HG03280 (cell line): ENCODE data around the gene C12orf43.
"Not testable (repeated sequence)": the region's sequence is repeated elsewhere in the genome, so short reads cannot be mapped to it uniquely, and the experiment has no call there.

Experiments
- ATAC-seq: cut with Tn5 transposase; IDR thresholded peaks from one replicate; pipeline ENCODE4 v1.9.1; 2021; ENCODE audit warnings: mild to moderate bottlenecking, moderate library complexity; ENCODE audit not compliant: unreplicated experiment

The C12orf43 gene, protein sequence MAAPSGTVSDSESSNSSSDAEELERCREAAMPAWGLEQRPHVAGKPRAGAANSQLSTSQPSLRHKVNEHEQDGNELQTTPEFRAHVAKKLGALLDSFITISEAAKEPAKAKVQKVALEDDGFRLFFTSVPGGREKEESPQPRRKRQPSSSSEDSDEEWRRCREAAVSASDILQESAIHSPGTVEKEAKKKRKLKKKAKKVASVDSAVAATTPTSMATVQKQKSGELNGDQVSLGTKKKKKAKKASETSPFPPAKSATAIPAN

DNA sequence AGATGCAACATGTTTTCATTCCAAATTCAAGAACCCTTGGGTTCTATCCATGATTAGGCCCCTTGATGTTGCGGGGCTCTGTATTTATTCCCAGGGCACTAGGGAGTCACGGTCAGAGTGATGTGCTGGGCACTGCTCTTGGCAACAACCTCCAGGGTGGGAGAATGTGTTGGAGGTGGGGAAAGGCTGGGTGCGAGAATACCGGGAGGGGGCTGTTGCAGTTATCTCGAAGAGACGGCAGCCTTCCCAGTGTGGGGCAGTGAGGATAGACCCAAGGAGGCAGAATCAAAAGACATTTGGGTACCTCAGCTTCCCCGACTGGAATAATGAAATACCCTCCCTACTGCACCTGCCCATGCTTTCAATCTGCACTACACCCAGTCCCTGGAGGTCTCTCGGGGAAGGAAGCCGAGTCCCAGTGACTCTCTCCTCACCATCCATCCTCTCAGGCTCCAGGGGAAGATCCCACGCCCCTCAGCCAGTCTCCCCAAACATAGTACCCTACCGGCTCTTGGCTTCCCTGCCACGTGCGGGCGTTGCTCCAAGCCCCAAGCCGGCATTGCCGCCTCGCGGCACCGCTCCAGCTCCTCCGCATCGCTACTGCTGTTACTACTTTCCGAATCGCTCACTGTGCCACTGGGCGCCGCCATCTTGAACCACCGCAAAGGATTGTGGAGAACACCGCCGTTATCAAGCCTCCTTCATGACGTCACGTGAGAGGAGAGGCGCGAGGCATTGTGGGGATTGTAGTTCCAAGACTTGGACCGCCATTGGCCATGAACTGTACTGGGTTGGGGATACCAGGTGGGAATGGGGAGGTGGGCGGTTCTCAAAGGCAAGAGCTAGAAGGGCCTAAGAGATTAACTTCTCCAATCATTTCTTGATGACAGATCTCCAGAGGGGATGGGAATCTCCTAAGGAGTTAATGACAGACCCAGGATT, at the start of gene C12orf43:
Gene C12orf43, minus strand, starts transcription at position 663 of the 942 bp plus-strand sequence. Its CDS starts 13 bp downstream, at position 650.
- peak; percentile 98 for ATAC-seq

DNA sequence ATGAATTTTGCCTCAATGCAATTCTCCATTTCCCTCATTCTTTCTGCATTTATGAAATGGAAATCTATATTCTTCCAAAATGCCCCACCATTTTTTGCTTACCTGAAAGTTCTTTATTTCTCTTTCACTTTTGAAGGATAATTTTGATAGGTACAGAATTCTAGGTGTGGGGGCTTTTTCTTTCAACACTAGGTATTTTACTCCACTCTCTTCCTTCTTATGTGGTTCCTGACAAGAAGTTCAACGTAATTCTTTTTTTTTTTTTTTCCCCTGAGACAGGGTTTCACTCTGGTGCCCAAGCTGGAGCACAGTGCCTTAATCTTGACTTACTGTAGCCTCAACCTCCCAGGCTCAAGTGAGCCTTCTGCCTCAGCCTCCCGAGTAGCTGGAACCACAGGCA, 49.1 kb upstream of the C12orf43 start:
- ATAC-seq = no peak

DNA sequence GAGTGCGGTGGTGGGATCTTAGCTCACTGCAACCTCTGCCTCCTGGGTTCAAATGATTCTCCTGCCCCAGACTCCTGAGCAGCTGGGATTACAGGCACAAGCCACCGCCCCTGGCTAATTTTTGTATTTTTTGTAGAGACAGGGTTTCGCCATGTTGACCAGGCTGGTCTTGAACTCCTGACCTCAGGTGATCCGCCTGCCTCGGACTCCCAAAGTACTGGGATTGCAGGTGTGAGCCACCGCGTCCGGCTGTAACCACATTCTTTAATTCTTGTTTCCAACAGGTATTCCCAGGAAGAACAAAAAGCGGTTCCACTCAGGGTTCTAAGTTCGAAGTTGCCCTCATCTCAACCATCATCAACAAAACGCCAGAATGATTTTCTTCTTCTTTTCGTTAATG, 48.3 kb upstream of the C12orf43 start:
- not testable (repeated sequence) for ATAC-seq

DNA sequence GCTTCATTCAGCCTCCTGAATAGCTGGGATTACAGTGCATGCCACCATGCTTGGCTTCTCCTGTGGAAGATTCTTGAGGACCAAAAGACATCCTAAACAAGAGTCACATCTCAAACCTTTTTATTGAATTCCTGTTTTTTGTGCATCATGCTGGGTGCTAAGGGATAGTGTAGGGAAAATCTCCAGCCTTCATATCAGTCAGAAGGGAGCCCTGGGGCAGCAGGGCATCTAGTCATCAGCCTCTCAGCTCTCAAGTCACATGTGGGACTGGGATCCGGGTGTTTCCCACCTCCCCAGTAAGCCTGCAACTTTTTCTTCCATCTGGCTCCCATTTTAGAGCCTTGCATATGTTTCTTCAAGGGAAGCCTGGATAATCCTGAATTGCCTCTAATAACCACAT, 47.8 kb upstream of the C12orf43 start:
- ATAC-seq = no peak

DNA sequence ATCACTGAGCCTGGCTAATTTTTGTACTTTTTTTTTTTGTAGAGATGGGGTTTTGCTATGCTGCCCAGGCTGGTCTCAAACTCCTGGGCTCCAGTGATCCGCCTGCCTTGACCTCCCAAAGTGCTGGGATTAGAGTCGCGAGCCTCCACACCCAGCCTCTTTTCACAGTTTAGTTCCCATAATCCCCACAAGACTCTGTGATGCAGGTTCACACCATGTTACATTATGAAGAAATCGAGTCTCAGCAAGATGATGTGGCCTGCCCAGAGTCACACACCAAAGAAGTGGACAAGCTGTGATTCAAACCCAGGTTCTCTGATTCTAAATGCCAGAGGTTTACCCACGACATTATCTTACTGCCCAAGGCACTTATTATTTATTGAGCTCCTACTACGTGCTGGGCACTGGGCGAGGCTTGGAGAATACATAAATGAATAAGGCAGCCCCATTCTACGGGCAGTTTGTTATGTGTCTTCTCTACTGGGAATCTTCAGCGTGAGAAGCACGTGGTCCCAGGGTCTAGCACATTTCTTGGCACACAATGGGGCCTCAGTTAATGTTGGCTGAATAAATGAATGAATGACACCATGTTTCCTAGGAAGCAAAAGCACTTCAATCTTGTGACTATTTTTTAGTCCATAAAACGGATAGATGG, 46.2 kb upstream of the C12orf43 start:
- no peak for ATAC-seq

DNA sequence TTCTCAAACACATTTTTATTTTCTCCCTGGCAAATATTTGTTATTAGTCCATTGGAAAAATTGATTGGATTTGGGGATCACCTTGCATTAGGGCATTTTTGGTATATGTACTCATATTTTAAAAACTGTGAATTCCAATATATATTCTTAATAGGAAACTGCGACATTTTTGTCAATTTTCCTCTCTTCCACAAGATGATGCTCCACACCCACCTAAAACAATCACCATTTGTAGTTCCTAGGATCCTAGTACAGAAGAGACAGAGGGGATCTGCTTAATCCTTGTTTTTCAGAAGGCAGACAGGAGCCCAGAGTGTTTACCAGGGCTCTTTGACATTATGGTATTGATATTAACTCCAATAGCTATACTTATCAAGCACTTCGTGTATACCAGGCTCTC, 45.5 kb upstream of the C12orf43 start:
- no peak for ATAC-seq

DNA sequence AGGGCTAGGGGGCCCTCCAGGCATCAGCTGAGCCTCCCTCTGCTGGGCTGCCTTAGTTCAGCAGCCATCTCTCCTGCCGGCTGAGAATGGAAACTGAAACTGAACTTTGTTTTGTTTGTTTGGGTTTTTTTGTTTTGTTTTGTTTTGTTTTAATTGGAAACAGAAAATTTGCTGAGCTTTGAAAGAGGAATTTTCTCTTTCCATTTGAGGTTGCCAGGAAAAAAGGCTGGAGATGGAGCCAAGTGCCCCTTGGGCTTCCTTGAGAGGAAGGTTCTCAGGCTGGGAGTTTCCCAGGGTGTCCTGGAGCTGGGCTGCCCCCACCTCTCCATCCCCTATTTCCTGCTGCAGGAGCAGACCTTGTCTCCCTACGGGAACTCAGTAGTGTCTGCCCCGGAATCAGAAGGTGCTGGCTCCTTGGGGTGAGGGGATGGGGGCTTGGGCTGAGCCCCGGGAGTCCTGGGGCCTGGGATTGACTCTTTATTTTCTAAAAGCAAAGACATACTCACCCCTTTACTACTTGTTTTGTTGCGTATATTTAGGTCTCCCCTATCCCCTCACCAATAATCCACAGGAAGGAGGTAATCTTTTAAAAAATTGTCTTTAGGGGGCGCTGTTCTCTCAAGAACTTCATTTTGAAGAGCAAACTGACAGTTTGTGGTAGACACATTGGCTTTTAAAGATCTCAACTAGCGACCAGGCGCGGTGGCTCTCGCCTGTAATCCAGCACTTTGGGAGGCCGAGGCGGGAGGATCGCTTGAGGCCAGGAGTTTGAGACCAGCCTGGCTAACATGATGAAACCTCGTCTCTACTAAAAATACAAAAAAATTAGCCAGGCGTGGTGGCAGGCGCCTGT, 44.1 kb upstream of the C12orf43 start:
- peak; percentile 83 for ATAC-seq

DNA sequence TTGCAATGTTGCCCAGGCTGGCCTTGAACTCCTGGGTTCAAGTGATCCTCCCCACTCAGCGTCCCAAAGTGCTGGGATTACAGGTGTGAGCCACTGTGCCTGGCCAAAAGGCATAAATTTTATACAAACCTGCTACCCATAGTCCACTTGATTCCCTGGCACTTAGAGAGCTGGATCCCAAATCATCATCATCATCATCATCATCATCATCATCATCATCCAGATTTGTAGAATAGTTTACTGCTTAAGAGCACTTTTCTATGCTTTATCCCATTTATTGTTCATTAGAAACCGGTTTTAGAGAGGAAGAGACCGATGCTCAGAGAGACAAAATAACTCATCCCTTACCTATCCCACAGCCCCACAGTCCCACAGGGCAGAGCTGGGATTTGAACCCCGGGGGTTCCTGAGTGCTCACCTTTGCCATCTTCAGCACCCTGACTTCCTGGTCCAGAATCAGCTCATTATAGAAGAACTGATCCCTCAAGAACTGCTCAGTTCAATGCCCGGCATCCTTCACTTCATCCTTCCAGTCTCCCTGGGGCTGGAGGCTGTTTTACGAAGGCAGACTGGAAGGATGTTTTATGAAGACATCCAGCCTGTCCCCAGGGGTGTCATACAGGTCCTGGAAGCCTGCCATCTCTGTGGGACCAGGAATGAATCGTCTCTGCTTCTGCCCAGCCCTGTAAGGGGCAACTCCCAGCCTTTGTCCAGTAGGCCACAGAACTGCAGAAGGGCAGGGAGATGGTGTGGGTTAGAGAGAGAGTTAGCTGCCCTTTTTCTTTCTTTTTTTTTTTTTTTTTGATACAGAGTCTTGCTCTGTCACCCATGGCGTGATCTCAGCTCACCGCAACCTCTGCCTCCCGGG, 43.0 kb upstream of the C12orf43 start:
- ATAC-seq = no peak

DNA sequence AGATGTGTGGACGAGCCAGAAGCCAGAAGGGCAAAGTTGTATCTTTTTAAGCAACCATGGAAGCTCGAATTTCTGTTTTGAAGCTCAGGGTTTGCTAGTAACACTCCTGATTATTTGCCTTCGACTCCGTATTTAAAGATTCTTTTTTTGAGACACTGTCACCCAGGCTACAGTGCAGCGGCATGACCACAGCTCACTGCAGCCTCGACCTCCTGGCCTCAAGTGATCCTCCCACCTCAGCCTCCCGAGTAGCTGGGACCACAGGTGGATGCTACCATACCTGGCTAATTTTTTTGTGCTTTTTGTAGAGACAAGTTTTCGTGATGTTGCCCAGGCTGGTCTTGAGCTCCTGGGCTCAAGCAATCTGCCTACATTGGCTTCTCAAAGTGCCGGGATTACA, 41.5 kb upstream of the C12orf43 start:
- ATAC-seq = no peak

DNA sequence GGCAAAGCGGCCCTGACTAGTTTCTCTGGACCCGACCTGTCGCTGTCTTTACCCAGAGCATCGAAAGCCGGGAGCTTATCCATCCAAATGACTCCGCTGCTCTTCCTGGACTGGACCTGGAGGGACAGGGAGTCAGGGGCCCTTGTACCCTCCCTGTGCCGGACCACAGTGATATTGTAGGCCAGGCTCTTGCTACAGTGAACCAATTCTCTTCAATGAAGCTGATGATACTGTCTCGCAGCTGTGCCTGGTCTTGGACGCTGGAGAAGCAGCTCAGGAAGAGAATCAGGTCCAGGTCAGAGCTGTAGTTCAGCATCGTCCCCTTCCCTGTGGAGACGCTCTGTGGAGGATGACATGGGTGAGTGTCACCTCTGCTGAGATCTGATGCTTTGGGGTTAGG, 37.4 kb upstream of the C12orf43 start:
- no peak for ATAC-seq

DNA sequence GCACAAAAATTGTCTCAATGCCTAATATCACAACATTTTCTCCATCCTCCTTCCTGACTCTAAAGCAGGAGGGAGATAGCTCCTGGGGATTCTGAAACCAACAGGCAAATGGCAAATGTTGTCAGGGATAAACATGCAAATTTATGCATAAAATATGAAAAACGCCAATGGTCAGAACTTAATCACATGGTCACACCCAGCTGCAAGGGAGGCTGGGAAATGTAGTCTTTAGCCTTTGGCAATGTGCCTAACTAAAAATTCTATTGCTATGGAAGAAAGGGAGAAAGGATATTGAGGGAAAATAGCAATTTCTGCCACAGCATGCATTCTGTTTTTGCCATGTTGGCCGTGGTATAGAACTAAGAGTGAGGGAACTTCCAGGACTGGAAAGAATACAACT, 34.4 kb upstream of the C12orf43 start:
- no peak for ATAC-seq

DNA sequence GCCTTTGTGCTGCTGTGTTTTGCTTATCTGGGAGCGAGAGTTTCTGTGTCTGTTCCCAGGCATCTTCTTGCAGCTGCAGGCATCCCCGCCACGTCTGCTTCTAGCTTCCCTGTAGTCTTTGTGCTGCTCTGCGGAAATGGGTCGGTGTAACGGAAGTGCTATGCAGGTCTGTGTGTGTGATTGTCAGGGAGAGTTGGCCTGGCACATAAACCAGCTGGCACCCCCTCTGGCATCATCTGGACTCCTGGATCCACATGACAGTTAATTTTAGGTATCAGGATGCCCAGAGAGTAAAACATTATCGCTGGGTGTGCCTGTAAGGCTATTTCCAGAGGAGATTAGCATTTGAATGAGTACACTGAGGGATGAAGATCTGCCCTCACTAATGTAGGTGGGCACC, 32.2 kb upstream of the C12orf43 start:
- no peak for ATAC-seq

DNA sequence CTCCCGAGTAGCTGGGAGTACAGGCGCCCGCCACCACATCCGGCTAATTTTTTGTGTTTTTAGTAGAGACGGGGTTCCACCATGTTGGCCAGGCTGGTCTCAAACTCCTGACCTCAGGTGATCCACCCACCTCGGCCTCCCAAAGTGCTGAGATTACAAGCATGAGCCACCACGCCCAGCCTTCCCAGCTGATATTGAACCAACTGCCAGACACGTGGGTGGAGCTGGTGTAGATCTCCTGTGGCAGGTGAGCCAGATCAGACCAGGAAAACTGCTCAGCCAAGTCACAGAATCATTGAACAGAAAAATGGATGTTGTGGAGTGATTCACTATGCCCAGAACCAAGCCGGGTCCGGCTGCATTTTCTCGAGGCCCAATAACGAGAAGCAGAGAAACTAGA, 31.1 kb upstream of the C12orf43 start:
- not testable (repeated sequence) for ATAC-seq

DNA sequence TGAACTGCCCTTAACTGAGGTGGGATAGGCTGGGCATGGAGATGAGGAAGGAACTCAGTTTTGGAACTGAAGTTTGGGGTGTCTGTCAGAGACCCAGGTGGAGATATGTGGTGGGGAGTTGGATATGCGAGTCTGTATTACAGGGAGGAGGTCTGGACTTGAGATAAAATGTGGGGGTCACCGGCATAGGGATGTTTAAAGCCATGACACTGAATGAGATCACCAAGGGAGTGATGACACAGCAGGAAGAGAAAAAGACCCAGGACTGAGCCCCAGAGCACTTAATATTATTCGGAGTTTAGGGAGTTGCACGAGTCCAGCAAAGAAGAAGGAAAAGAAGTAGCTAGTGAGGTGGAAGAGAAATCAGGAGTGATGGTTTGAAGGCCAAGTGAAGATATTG, 26.8 kb upstream of the C12orf43 start:
- no peak for ATAC-seq

DNA sequence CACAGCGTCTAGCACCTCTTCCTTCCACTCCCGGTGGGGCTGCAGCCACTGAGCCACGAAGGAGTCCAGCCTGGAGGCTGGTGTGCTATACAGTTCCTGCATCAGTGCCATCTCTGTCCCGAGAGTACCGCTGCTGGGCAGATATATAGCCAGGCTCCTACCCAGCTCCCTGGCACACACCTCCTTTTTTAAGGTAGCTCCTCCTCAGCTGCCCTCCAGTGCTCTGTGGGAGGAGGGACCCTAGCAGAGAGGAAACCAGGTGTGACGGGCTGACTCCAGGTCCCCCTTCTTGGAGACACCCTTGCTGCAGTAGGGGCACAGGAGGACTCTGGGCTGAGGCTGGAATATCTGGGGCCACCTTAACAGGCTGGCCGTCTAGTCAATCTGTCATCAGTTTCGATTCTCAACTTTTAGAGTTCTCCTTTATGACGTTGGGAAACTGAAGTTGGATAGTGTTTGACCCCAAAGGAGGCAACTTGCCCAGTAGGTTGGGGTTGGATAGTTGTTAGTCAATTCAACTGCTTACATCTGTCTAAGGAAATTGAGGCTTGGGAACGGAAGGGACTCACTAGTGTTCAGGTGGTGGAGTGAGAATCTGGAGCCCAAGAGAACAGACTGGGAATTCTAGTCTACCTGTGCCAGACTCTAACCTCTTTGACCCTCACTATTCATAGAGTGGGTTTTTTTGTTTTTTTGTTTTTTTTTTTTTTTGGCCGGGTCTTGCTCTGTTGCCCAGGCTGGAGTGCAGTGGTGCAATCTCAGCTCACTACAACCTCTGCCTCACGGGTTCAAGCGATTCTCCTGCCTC, 22.8 kb upstream of the C12orf43 start, which contains the start of gene OASL:
Gene OASL, minus strand, starts transcription at position 386 of the 808 bp plus-strand sequence. Its CDS starts 275 bp downstream, at position 111.
- ATAC-seq = peak; percentile 71

DNA sequence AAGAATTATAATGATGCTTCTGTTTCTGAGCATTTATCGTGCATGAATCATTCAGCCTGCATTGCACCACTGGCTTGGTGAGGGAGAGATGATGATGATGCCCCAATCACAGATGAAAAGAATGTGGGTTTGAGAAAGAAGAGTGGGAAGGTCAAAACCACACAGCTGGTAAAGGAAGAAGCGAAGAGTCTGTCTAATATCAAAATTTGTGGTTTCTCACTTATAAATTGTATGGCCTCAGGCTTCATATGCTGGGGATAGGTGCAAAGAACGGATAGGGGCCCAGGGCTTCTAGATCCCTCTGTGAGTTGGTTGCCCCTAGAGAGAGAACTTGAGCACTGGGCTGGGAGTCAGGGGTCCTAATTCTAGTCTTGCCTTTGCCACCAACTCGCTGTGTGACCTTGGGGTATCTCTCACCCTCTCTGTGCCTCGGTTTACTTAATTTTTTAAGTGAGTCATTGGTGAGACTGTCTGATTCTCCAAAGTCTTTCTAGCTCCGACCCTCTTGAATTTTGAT, 20.6 kb upstream of the C12orf43 start:
- no peak for ATAC-seq

DNA sequence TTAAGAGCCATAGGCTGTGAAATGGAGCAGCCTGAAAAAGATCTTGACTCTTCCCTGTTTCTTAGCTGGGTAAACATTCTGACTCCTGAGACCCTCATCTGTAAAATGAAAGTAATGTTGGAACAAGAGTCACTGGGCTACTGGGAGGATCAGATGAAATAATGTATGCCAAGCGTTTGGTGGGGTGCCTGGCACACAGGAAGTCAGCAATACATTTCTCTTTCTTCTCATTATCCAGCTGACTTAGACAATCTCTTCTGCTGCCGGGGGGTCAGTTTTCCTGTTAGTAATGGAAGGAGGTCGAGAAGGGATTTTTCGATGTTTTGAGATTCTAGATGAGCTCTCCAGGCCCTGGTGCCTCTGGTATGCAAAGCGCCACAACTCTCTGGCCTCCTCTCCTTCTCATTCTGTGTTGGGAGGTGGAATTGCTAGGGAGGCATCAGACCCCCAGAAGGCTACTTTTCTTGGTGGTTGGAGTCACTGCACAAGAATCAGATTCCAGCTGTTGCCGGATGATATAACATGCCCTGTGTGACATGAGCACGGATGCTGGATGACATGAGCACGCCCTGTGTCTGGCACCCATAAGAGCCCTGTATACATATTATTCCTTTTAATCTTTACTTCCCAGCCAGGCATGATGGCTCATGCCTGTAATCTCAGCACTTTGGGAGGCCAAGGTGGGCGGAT, 18.5 kb upstream of the C12orf43 start:
- no peak for ATAC-seq
